PC-9 (cell line): ENCODE results near the gene MAB21L3. TPM values are rescaled to one million over a fixed set of nuclear protein-coding genes. Genes with fewer than 3 reads are reported as not detected.

Experiments used
- BruUV-seq: library from RNA; stranded (reverse); fragments of 400-500 nt; replicated peaks from 2 replicates; lab custom pipeline; 2021; lab: Mats Ljungman, UMichigan
- CTCF ChIA-PET: fragments of 300-600 bp; sonication (Branson Sonifier 250); formaldehyde crosslinking; loops from one replicate; lab custom pipeline; 2022; ENCODE audit warnings: antibody characterized with exemption; lab: Charles Lee
- POLR2A ChIA-PET: fragments of 300-600 bp; sonication (Branson Sonifier 250); formaldehyde crosslinking; loops from one replicate; lab custom pipeline; 2022; ENCODE audit warnings: antibody characterized with exemption; ENCODE audit not compliant: unreplicated experiment; lab: Charles Lee
- DNase-seq, 2 experiments: peaks; one replicate each; pipeline versions ENCODE4 v3.0.0 to v3.0.0-alpha.2; 2015 to 2022; ENCODE audit warnings: mixed read lengths in 1 of 2
- H2AFZ ChIP-seq: fragments of 200-600 bp; sonication (generic); 2 replicates; pipeline ENCODE4 v1.8.1; 2017; ENCODE audit warnings: antibody characterized with exemption
- H3F3A ChIP-seq: fragments of 200-600 bp; sonication (generic); 2 replicates; pipeline ENCODE4 v1.8.1; 2017; ENCODE audit warnings: antibody characterized with exemption, mild to moderate bottlenecking, low read depth; ENCODE audit not compliant: insufficient read depth
- H3K27ac ChIP-seq: fragments of 200-600 bp; sonication (generic); 2 replicates; pipeline ENCODE4 v1.6.1; 2016; ENCODE audit warnings: mixed run types
- H3K27me3 ChIP-seq: fragments of 200-600 bp; sonication (generic); 2 replicates; pipeline ENCODE4 v1.6.1; 2016; ENCODE audit warnings: low read depth, mixed run types; ENCODE audit not compliant: insufficient read depth
- H3K36me3 ChIP-seq: fragments of 200-600 bp; sonication (generic); 2 replicates; pipeline ENCODE4 v1.6.1; 2016; ENCODE audit warnings: low read depth, mixed run types
- H3K4me1 ChIP-seq: fragments of 200-600 bp; sonication (generic); replicated peaks from 2 replicates; pipeline ENCODE4 v1.6.1; 2016; ENCODE audit warnings: mixed run types; ENCODE audit not compliant: insufficient read depth
- H3K4me2 ChIP-seq: fragments of 200-600 bp; sonication (generic); 2 replicates; pipeline ENCODE4 v1.6.1; 2017; ENCODE audit warnings: mixed run types
- H3K4me3 ChIP-seq: fragments of 200-600 bp; sonication (generic); 2 replicates; pipeline ENCODE4 v1.6.1; 2016; ENCODE audit warnings: mixed run types
- H3K79me2 ChIP-seq: fragments of 200-600 bp; sonication (generic); 2 replicates; pipeline ENCODE4 v1.6.1; 2017; ENCODE audit warnings: low read depth, mixed run types
- H3K9me2 ChIP-seq: fragments of 200-600 bp; sonication (generic); 2 replicates; pipeline ENCODE4 v1.8.1; 2017; ENCODE audit warnings: mild to moderate bottlenecking; ENCODE audit not compliant: insufficient read depth
- H3K9me3 ChIP-seq: fragments of 200-600 bp; sonication (generic); 2 replicates; pipeline ENCODE4 v1.8.1; 2016; ENCODE audit warnings: low read depth; ENCODE audit not compliant: insufficient read depth
- H4K20me1 ChIP-seq: fragments of 200-600 bp; sonication (generic); 2 replicates; pipeline ENCODE4 v1.8.1; 2017; ENCODE audit not compliant: insufficient read depth
- EZH2 ChIP-seq: fragments of 200-600 bp; sonication (generic); IDR thresholded peaks from 2 replicates; pipeline ENCODE4 v1.8.0; 2017; ENCODE audit warnings: antibody characterized with exemption, low read depth
- intact Hi-C: fragments of 100-400 bp; cut with micrococcal nuclease; formaldehyde crosslinking; loops from one replicate; pipeline ENCODE4 v1.10.0; 2022; ENCODE audit not compliant: unreplicated experiment
- total RNA-seq: library from RNA; stranded (reverse); gene quantifications from 2 replicates; pipeline ENCODE4 v1.2.3, GENCODE V29; 2021
- TF ChIP-seq, protein P1 (sequence below): fragments of 200-600 bp; sonication (generic); conservative IDR thresholded peaks from 2 replicates; pipeline ENCODE4 v1.6.1; 2017; ENCODE audit warnings: mixed run types, antibody characterized with exemption, mild to moderate bottlenecking, moderate library complexity

MAB21L3 gene
- total RNA-seq, 1 experiment from 2014 or later, result not detected

DNA sequence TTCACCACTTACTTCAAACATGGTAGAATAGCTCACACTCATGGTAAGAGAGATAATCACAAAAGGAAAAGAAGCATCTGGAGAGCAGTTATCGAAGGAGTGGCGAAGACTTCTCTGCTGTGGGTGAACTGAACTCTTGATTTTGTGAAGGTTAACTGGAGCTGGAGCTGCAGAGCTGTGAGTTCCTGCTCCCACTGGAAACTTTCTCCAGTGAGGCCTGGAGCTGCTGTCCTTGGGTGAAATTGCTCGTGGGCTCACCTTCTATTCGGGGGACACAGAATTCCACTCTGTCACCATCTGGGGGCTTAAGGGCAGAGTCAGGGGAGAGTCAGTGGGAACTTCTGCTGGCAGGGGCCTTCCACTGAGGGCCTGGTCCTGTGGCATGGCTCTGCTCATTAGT, 45.9 kb downstream of the MAB21L3 start:
- no peak overlapping the region for H3K4me3 ChIP-seq
- no peak for DNase-seq
- intact Hi-C loops, result no loop called here
- CTCF ChIA-PET, result no interaction called here
- H3K4me1 ChIP-seq, result no peaks in the 10 kb centered on the region
- H3F3A ChIP-seq, result no peaks in the 10 kb centered on the region
- H3K9me3 ChIP-seq, result no peaks in the 10 kb centered on the region
- no peak overlapping the region for H3K27ac ChIP-seq
- H3K9me2 ChIP-seq, result no peaks in the 10 kb centered on the region
- no peak overlapping the region for H2AFZ ChIP-seq
- no peak overlapping the region for H3K4me2 ChIP-seq
- no peaks in the 10 kb centered on the region for H3K27me3 ChIP-seq
- no peak for TF ChIP-seq EZH2
- TF ChIP-seq, protein P1, sequence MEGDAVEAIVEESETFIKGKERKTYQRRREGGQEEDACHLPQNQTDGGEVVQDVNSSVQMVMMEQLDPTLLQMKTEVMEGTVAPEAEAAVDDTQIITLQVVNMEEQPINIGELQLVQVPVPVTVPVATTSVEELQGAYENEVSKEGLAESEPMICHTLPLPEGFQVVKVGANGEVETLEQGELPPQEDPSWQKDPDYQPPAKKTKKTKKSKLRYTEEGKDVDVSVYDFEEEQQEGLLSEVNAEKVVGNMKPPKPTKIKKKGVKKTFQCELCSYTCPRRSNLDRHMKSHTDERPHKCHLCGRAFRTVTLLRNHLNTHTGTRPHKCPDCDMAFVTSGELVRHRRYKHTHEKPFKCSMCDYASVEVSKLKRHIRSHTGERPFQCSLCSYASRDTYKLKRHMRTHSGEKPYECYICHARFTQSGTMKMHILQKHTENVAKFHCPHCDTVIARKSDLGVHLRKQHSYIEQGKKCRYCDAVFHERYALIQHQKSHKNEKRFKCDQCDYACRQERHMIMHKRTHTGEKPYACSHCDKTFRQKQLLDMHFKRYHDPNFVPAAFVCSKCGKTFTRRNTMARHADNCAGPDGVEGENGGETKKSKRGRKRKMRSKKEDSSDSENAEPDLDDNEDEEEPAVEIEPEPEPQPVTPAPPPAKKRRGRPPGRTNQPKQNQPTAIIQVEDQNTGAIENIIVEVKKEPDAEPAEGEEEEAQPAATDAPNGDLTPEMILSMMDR, result no peak
- POLR2A ChIA-PET, result no interaction called here
- no TSS peak for BruUV-seq
- no peaks in the 10 kb centered on the region for H3K36me3 ChIP-seq
- no peaks in the 10 kb centered on the region for H4K20me1 ChIP-seq
- H3K79me2 ChIP-seq, result no peaks in the 10 kb centered on the region

DNA sequence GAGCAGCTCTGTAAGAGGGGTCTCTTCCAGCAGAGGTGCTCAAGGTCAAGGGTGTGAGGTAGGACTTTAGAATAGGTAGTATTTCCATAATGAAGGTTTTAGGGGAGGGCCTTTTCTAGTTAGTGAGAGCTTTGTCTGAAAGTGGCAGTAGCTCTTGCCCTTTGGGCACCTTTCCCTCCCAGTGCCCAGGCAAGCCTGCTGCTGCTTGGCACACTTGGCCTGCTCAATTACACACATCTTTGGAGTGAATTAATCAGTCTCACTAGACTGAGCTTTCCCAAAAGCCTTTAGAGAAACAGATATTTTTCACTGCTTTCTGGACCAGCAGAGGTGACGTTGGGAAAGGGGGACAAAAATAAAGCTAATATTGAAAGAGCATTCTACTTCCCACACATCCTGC, 48.0 kb downstream of the MAB21L3 start:
- no peaks in the 10 kb centered on the region for H3K36me3 ChIP-seq
- no peaks in the 10 kb centered on the region for H3K4me1 ChIP-seq
- no peak overlapping the region for H3K4me3 ChIP-seq
- no peaks in the 10 kb centered on the region for H4K20me1 ChIP-seq
- TF ChIP-seq, protein P1, result no peak
- TF ChIP-seq EZH2, result no peak
- H3K79me2 ChIP-seq, result no peaks in the 10 kb centered on the region
- no peak overlapping the region for H3K4me2 ChIP-seq
- no peaks in the 10 kb centered on the region for H3K9me3 ChIP-seq
- ChIA-PET POLR2A (no interaction called here), CTCF (interaction anchor here (0.6 kb wide), 1 partner anchor 95 kb away, joined by 3 read pairs; no protein-coding TSS in a partner anchor)
- H2AFZ ChIP-seq, result no peak overlapping the region
- no TSS peak for BruUV-seq
- no peaks in the 10 kb centered on the region for H3F3A ChIP-seq
- no peaks in the 10 kb centered on the region for H3K27me3 ChIP-seq
- no peaks in the 10 kb centered on the region for H3K9me2 ChIP-seq
- DNase-seq, result no peak
- H3K27ac ChIP-seq, result no peak overlapping the region
- intact Hi-C loops, result no loop called here

DNA sequence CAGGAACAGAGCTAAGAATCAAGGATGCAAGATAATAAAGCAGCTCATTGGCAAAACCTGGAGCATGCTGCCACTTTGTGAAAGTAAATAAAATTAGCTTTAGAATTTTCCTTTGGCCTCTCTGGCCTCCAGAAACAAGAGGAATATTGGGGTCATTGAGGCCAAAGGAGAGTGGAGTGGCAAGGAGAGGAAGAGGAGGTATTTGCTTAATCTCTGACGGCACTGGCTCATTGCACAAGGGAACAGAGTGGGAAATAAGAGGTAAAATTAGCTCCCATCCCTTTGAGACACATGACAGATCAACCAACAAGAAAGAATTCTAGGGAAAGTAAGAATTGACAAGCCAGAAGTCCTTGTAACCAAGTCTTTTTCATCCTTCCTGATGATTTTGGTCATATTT, 48.4 kb downstream of the MAB21L3 start:
- H3K9me2 ChIP-seq, result no peaks in the 10 kb centered on the region
- ChIA-PET POLR2A (no interaction called here), CTCF (interaction anchor here (0.6 kb wide), 1 partner anchor 96 kb away, joined by 3 read pairs; no protein-coding TSS in a partner anchor)
- BruUV-seq, result no TSS peak
- H3K27ac ChIP-seq, result no peak overlapping the region
- H3K9me3 ChIP-seq, result no peaks in the 10 kb centered on the region
- H3K79me2 ChIP-seq, result no peaks in the 10 kb centered on the region
- no peak for DNase-seq
- no peaks in the 10 kb centered on the region for H4K20me1 ChIP-seq
- H3K4me1 ChIP-seq, result no peaks in the 10 kb centered on the region
- H2AFZ ChIP-seq, result no peak overlapping the region
- no peak for TF ChIP-seq EZH2
- TF ChIP-seq, protein P1, result no peak
- no peak overlapping the region for H3K4me2 ChIP-seq
- H3K36me3 ChIP-seq, result no peaks in the 10 kb centered on the region
- H3F3A ChIP-seq, result no peaks in the 10 kb centered on the region
- H3K4me3 ChIP-seq, result no peak overlapping the region
- no peaks in the 10 kb centered on the region for H3K27me3 ChIP-seq
- intact Hi-C loops, result no loop called here
